A172 (cell line): ENCODE results near the gene MAML3. TPM values are rescaled to one million over a fixed set of nuclear protein-coding genes. Genes with fewer than 3 reads are reported as not detected.

Experiments
- DNase-seq: peaks from one replicate; pipeline ENCODE4 v3.0.0-alpha.2; 2015; ENCODE audit warnings: low spot score
- total RNA-seq: library from RNA; depleted of rRNA; stranded (reverse); fragments of >200 nt; shearing (Covaris generic); gene quantifications from 2 replicates; pipeline ENCODE4 v1.2.3, GENCODE V29; 2014

Gene MAML3
- total RNA-seq, 1 experiment from 2014 or later, result 0.07 TPM

- DNase-seq, result no peak
Measured at GRCh38 chr4:140126261-140126660, 27.7 kb downstream of the MAML3 start.

GRCh38 chr4:140125374-140125773, 28.6 kb downstream of the MAML3 start:
- DNase-seq, result no peak

GRCh38 chr4:140123666-140124377, 30.2 kb downstream of the MAML3 start:
- no peak for DNase-seq

- no peak for DNase-seq
Measured at GRCh38 chr4:140122891-140123290, 31.1 kb downstream of the MAML3 start.

- no peak for DNase-seq
Measured at GRCh38 chr4:140121646-140122045, 32.3 kb downstream of the MAML3 start.

GRCh38 chr4:140118931-140119640, 34.9 kb downstream of the MAML3 start:
- no peak for DNase-seq

- DNase-seq, result no peak
Measured at GRCh38 chr4:140117947-140118346, 36.0 kb downstream of the MAML3 start.

GRCh38 chr4:140116442-140117104, 37.4 kb downstream of the MAML3 start:
- peak; percentile 51 for DNase-seq

GRCh38 chr4:140115140-140115539, 38.8 kb downstream of the MAML3 start:
- DNase-seq, result no peak

GRCh38 chr4:140113653-140114052, 40.3 kb downstream of the MAML3 start:
- DNase-seq, result no peak

GRCh38 chr4:140112576-140112975, 41.4 kb downstream of the MAML3 start:
- no peak for DNase-seq

GRCh38 chr4:140111256-140111655, 42.7 kb downstream of the MAML3 start:
- no peak for DNase-seq

- no peak for DNase-seq
Measured at GRCh38 chr4:140110542-140111215, 43.3 kb downstream of the MAML3 start.

- no peak for DNase-seq
Measured at GRCh38 chr4:140109737-140110136, 44.2 kb downstream of the MAML3 start.

GRCh38 chr4:140109292-140109691, 44.7 kb downstream of the MAML3 start:
- no peak for DNase-seq

- no peak for DNase-seq
Measured at GRCh38 chr4:140108713-140109230, 45.2 kb downstream of the MAML3 start.

GRCh38 chr4:140108243-140108642, 45.7 kb downstream of the MAML3 start:
- no peak for DNase-seq

GRCh38 chr4:140106289-140106844, 47.6 kb downstream of the MAML3 start:
- DNase-seq, result no peak

- DNase-seq, result no peak
Measured at GRCh38 chr4:140105436-140105835, 48.5 kb downstream of the MAML3 start.

- peak; percentile 74 for DNase-seq
Measured at GRCh38 chr4:140103676-140104075, 50.3 kb downstream of the MAML3 start.

GRCh38 chr4:140102421-140102820, 51.6 kb downstream of the MAML3 start:
- DNase-seq, result peak; percentile 37

- DNase-seq, result no peak
Measured at GRCh38 chr4:140100771-140101170, 53.2 kb downstream of the MAML3 start.
